Measurements from ENCODE around the gene MYO15B.

- no peak for TF ChIP-seq CTCF (IDR thresholded peaks at IDR 0.05 in 4 of 5, conservative IDR thresholded peaks at IDR 0.05 in 1 of 5)
- TF ChIP-seq POLR2A (IDR thresholded peaks at IDR 0.05): no peak
These were observed 50.0 kb downstream of the MYO15B start for GRCh38 chr17:75637551-75637950.
